WTC11 (cell line): ENCODE data around the gene GINS1. TPM values are rescaled to one million over a fixed set of nuclear protein-coding genes. Genes with fewer than 3 reads are reported as not detected.
A peak's percentile ranks its signal among the peaks of the same experiment; 100 is the strongest.

Experiments
- ATAC-seq: fragments of 200-7000 bp; cut with Tn5 transposase; 2 replicates; pipeline ENCODE4 v1.10.0; 2021; ENCODE audit warnings: mild to moderate bottlenecking, moderate library complexity
- CTCF ChIA-PET: fragments of 300-600 bp; sonication (Branson Sonifier 250); formaldehyde crosslinking; loops from one replicate; lab custom pipeline; 2021; ENCODE audit warnings: antibody characterized with exemption; lab: Charles Lee
- POLR2A ChIA-PET: fragments of 350-600 bp; sonication (Branson Sonifier 250); formaldehyde crosslinking; loops from one replicate; lab custom pipeline; 2021; ENCODE audit warnings: antibody characterized with exemption; lab: Charles Lee
- DNase-seq: peaks from one replicate; pipeline ENCODE4 v3.0.0; 2021; ENCODE audit warnings: low spot score
- H3K27ac Mint-ChIP-seq: 2 replicates; pipeline ENCODE4 v1.8.0; 2021; ENCODE audit warnings: mixed read lengths
- H3K27me3 Mint-ChIP-seq: 2 replicates; pipeline ENCODE4 v1.8.0; 2021; ENCODE audit warnings: low read depth, mild to moderate bottlenecking, moderate library complexity, mixed read lengths
- H3K36me3 Mint-ChIP-seq: 2 replicates; pipeline ENCODE4 v1.8.0; 2021; ENCODE audit warnings: mixed read lengths
- H3K4me1 Mint-ChIP-seq: 2 replicates; pipeline ENCODE4 v1.8.0; 2022; ENCODE audit warnings: mixed read lengths
- H3K4me3 Mint-ChIP-seq: 2 replicates; pipeline ENCODE4 v1.8.0; 2021; ENCODE audit warnings: mild to moderate bottlenecking, moderate library complexity, mixed read lengths
- H3K9me3 Mint-ChIP-seq: 2 replicates; pipeline ENCODE4 v1.8.0; 2021; ENCODE audit warnings: mixed read lengths
- ARID4B ChIP-seq: sonication (generic); formaldehyde crosslinking; IDR thresholded peaks from 2 replicates; pipeline ENCODE4 v1.8.0; 2023; ENCODE audit warnings: missing genetic modification reagents, mild to moderate bottlenecking, borderline replicate concordance
- ATF1 ChIP-seq: sonication (generic); formaldehyde crosslinking; IDR thresholded peaks from 2 replicates; pipeline ENCODE4 v1.8.1; 2023; ENCODE audit warnings: mild to moderate bottlenecking, moderate library complexity, missing genetic modification reagents
- CBFB ChIP-seq: sonication (generic); formaldehyde crosslinking; IDR thresholded peaks from 2 replicates; pipeline ENCODE4 v1.8.1; 2022; ENCODE audit warnings: mild to moderate bottlenecking, low read depth, missing genetic modification reagents
- CREB1 ChIP-seq: sonication (generic); formaldehyde crosslinking; IDR thresholded peaks from 2 replicates; pipeline ENCODE4 v1.8.0; 2023; ENCODE audit warnings: mild to moderate bottlenecking, missing genetic modification reagents
- E2F1 ChIP-seq: sonication (generic); formaldehyde crosslinking; IDR thresholded peaks from 2 replicates; pipeline ENCODE4 v1.8.0; 2022; ENCODE audit warnings: mild to moderate bottlenecking, missing genetic modification reagents
- ERG ChIP-seq: fragments of 250-450 bp; sonication (Bioruptor Pico); IDR thresholded peaks from 2 replicates; pipeline ENCODE4 v1.8.0; 2021; ENCODE audit warnings: mild to moderate bottlenecking
- GRHL2 ChIP-seq: fragments of 250-450 bp; sonication (Bioruptor Pico); IDR thresholded peaks from 2 replicates; pipeline ENCODE4 v1.8.0; 2022; ENCODE audit warnings: mild to moderate bottlenecking, moderate library complexity; ENCODE audit not compliant: insufficient replicate concordance, severe bottlenecking
- MXD4 ChIP-seq: fragments of 250-450 bp; sonication (Bioruptor Pico); IDR thresholded peaks from 2 replicates; pipeline ENCODE4 v1.8.0; 2021; ENCODE audit warnings: mild to moderate bottlenecking, moderate library complexity, borderline replicate concordance
- NFATC4 ChIP-seq: fragments of 250-450 bp; sonication (Bioruptor Pico); IDR thresholded peaks from 2 replicates; pipeline ENCODE4 v1.9.0; 2021; ENCODE audit warnings: mild to moderate bottlenecking
- NFE2L1 ChIP-seq: sonication (generic); formaldehyde crosslinking; IDR thresholded peaks from 2 replicates; pipeline ENCODE4 v1.8.1; 2023; ENCODE audit warnings: missing genetic modification reagents
- NR2C2 ChIP-seq: sonication (generic); formaldehyde crosslinking; IDR thresholded peaks from 2 replicates; pipeline ENCODE4 v1.8.0; 2022; ENCODE audit warnings: mild to moderate bottlenecking, missing genetic modification reagents
- TEAD4 ChIP-seq: sonication (generic); formaldehyde crosslinking; IDR thresholded peaks from 2 replicates; pipeline ENCODE4 v1.8.0; 2022; ENCODE audit warnings: mild to moderate bottlenecking, missing genetic modification reagents
- USF2 ChIP-seq: sonication (generic); formaldehyde crosslinking; IDR thresholded peaks from 2 replicates; pipeline ENCODE4 v1.8.1; 2023; ENCODE audit warnings: mild to moderate bottlenecking, missing genetic modification reagents, moderate library complexity
- ZNF121 ChIP-seq: sonication (generic); formaldehyde crosslinking; IDR thresholded peaks from 2 replicates; pipeline ENCODE4 v1.8.0; 2023; ENCODE audit warnings: missing genetic modification reagents
- ZNF396 ChIP-seq: fragments of 250-450 bp; sonication (Bioruptor Pico); IDR thresholded peaks from 2 replicates; pipeline ENCODE4 v1.8.0; 2021; ENCODE audit warnings: mild to moderate bottlenecking, moderate library complexity, borderline replicate concordance
- ZNF512 ChIP-seq: sonication (generic); formaldehyde crosslinking; IDR thresholded peaks from 2 replicates; pipeline ENCODE4 v1.8.1; 2022; ENCODE audit warnings: missing genetic modification reagents, borderline replicate concordance
- ZNF532 ChIP-seq: fragments of 250-450 bp; sonication (Bioruptor Pico); IDR thresholded peaks from 2 replicates; pipeline ENCODE4 v1.9.0; 2021; ENCODE audit warnings: mild to moderate bottlenecking, borderline replicate concordance
- total RNA-seq: library from RNA; stranded (reverse); gene quantifications from 3 replicates; pipeline ENCODE4 v1.2.3, GENCODE V29; 2021

The GINS1 gene
- total RNA-seq, 1 experiment from 2014 or later = 70.4 TPM

- Mint-ChIP-seq H3K4me1 (peaks cover 32% of the 10 kb centered on the region), H3K4me3 (no peak overlapping the region), H3K27ac (0 out of 2 replicates have a peak overlapping the region, but pooled peaks have one; percentile 8), H3K36me3 (peaks cover 34% of the 10 kb centered on the region), H3K9me3 (peaks cover 11% of the 10 kb centered on the region), H3K27me3 (no peaks in the 10 kb centered on the region)
- DNase-seq (no peak), ATAC-seq (peak; percentile 60)
- POLR2A ChIA-PET = interaction anchor here (0.7 kb wide), 1 partner anchor 24 kb away, joined by 3 read pairs; no protein-coding TSS in a partner anchor
- CTCF ChIA-PET = interaction anchor here (0.7 to 2.3 kb wide), 3 partner anchors 34 to 69 kb away, joined by 3 to 8 read pairs (median 3); no protein-coding TSS in a partner anchor
- TF ChIP-seq ZNF121 = no peak
- no peak for TF ChIP-seq NR2C2 (CRISPR knock-in tag)
- TF ChIP-seq ATF1 (CRISPR knock-in tag) = no peak
- no peak for TF ChIP-seq NFE2L1
- TF ChIP-seq MXD4 (CRISPR knock-in tag) = no peak
- no peak for TF ChIP-seq NFATC4 (CRISPR knock-in tag)
- no peak for TF ChIP-seq USF2 (CRISPR knock-in tag)
- no peak for TF ChIP-seq ERG (CRISPR knock-in tag)
- no peak for TF ChIP-seq TEAD4 (CRISPR knock-in tag)
- no peak for TF ChIP-seq GRHL2 (CRISPR knock-in tag)
- TF ChIP-seq E2F1 (CRISPR knock-in tag) = no peak
- no peak for TF ChIP-seq CBFB (CRISPR knock-in tag)
These were observed 42.4 kb upstream of the GINS1 start for GRCh38 chr20:25364879-25365699.

- DNase-seq = no peak
- no peak for ATAC-seq
- Mint-ChIP-seq H3K4me3 (no peak overlapping the region), H3K27ac (no peak overlapping the region), H3K9me3 (peaks cover 23% of the 10 kb centered on the region), H3K36me3 (peaks cover 45% of the 10 kb centered on the region), H3K4me1 (peaks cover 35% of the 10 kb centered on the region), H3K27me3 (no peaks in the 10 kb centered on the region)
- ChIA-PET CTCF (interaction anchor here (0.6 kb wide), 1 partner anchor 67 kb away, joined by 3 read pairs; no protein-coding TSS in a partner anchor), POLR2A (no interaction called here)
- TF ChIP-seq ZNF512 (no peak), ARID4B (no peak), ZNF396 (CRISPR knock-in tag) (no peak), ZNF532 (CRISPR knock-in tag) (no peak), CREB1 (no peak)
These were observed 38.9 kb upstream of the GINS1 start for GRCh38 chr20:25368526-25368925.
